Stomach (tissue), 4 donors: ENCODE results near the gene UBE2M.
"Not testable (repeated sequence)": the region's sequence is repeated elsewhere in the genome, so short reads cannot be mapped to it uniquely, and the experiment has no call there.

Experiments
- POLR2A ChIP-seq, 4 donors: fragments of 450-650 bp; IDR thresholded peaks; one replicate each; pipeline ENCODE4 v1.6.1; 2016; ENCODE audit warnings: antibody characterized with exemption in 4 of 4, control low read depth in 2 of 4, mild to moderate bottlenecking in 1 of 4, moderate library complexity in 1 of 4
- TF ChIP-seq, protein P1 (sequence below), 7 experiments: fragments of 450-650 bp in 4 of 7; fragments of 200-600 bp in 3 of 7; sonication (generic) in 3 of 7; IDR thresholded peaks; one replicate each; pipeline ENCODE4 v1.5.1; 2016 to 2019; ENCODE audit warnings: antibody characterized with exemption in 7 of 7, control low read depth in 2 of 7, mild to moderate bottlenecking in 1 of 7

DNA sequence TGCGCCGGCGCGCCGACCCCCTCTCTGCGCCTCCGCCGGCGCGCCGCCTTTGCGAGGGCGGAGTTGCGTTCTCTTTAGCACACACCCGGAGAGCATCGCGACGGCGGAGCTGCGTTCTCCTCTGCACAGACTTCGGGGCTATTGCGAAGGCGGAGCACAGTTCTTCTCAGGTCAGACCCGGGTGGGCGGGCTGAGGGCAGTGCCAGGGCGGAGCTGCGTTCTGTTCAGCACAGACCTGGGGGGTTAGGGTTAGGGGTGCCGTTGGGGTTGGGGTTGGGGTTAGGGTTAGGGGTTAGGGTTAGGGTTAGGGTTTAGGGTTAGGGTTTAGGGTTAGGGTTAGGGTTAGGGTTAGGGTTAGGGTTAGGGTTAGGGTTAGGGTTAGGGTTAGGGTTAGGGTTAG, 48.8 kb upstream of the UBE2M start:
- TF ChIP-seq, protein P1, sequence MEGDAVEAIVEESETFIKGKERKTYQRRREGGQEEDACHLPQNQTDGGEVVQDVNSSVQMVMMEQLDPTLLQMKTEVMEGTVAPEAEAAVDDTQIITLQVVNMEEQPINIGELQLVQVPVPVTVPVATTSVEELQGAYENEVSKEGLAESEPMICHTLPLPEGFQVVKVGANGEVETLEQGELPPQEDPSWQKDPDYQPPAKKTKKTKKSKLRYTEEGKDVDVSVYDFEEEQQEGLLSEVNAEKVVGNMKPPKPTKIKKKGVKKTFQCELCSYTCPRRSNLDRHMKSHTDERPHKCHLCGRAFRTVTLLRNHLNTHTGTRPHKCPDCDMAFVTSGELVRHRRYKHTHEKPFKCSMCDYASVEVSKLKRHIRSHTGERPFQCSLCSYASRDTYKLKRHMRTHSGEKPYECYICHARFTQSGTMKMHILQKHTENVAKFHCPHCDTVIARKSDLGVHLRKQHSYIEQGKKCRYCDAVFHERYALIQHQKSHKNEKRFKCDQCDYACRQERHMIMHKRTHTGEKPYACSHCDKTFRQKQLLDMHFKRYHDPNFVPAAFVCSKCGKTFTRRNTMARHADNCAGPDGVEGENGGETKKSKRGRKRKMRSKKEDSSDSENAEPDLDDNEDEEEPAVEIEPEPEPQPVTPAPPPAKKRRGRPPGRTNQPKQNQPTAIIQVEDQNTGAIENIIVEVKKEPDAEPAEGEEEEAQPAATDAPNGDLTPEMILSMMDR (IDR thresholded peaks at IDR 0.05): not testable (repeated sequence)
- not testable (repeated sequence) for TF ChIP-seq POLR2A (IDR thresholded peaks at IDR 0.05)
